ENCODE results near the gene PLEKHG4B. TPM values are rescaled to one million over a fixed set of nuclear protein-coding genes. Genes with fewer than 3 reads are reported as not detected.

PLEKHG4B gene
- total RNA-seq, 4 donors from 2014 or later = 5.5 to 10.9 (median 7.1) TPM

DNA sequence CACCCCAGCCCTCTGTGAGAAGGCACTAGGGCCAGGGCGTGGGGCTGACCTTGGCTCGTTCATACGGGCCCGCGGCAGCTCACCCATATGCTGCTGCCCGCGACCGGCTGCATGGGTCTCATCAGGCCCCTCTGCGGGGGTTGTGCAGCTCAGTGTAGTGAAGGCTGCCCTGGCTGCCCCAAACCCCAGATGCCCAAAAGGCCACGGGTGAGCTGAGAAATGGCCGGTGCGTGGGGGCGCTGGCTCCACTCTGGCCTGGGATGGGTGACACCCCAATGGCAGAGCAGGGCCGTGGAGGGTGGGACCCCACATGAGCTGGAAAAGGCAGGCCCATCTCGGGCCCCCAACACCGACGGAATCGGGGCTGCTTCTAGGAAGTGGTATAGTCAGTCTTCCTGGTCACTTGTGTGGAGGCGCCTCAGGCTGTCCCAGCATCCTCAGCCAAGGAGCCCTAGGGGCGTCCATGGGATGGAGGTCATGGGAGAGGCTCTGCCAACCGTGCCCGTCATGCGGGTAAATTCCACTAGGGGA is 79.9 kb downstream of the PLEKHG4B start:
- no peak overlapping the region for H3K27ac ChIP-seq
- H3K4me1 ChIP-seq = peaks cover 0 to 25% of the 10 kb centered on the region in 2 donors
- TF ChIP-seq, protein P1, sequence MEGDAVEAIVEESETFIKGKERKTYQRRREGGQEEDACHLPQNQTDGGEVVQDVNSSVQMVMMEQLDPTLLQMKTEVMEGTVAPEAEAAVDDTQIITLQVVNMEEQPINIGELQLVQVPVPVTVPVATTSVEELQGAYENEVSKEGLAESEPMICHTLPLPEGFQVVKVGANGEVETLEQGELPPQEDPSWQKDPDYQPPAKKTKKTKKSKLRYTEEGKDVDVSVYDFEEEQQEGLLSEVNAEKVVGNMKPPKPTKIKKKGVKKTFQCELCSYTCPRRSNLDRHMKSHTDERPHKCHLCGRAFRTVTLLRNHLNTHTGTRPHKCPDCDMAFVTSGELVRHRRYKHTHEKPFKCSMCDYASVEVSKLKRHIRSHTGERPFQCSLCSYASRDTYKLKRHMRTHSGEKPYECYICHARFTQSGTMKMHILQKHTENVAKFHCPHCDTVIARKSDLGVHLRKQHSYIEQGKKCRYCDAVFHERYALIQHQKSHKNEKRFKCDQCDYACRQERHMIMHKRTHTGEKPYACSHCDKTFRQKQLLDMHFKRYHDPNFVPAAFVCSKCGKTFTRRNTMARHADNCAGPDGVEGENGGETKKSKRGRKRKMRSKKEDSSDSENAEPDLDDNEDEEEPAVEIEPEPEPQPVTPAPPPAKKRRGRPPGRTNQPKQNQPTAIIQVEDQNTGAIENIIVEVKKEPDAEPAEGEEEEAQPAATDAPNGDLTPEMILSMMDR (IDR thresholded peaks at IDR 0.05) = no peak
- TF ChIP-seq POLR2A (IDR thresholded peaks at IDR 0.05) = no peak
- 80 to 92% methylated on average over 9 to 20 of the region's 23 CpGs for WGBS, 2 donors
- intact Hi-C loops (cut with DNase I) = no loop called here
- H3K9me3 ChIP-seq = no peaks in the 10 kb centered on the region
- DNase-seq = no peak
- H3K27me3 ChIP-seq = no peaks in the 10 kb centered on the region
- H3K36me3 ChIP-seq = no peaks in the 10 kb centered on the region
- H3K4me3 ChIP-seq (replicated peaks in 1 of 3) = no peak overlapping the region

DNA sequence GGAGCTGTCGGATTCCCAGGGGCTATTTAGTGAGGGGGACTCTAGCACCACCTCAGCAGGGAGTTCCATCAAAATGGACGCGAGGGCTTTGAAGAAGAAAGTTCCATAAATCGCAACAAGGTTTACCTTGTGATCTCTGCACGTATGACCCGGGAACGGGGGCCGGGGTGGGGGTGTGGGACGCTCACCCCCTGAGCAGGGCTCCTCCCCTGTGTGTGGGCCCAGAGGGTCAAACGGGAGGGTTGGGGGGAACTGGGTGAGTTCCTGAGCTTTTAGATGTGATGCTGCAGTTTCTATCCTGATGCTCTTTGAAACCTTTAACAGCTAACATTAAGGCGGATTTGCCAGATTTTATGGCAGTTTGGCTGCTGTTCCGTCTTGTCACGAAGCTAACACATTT is 80.5 kb downstream of the PLEKHG4B start:
- no peaks in the 10 kb centered on the region for H3K27me3 ChIP-seq
- H3K4me1 ChIP-seq = peaks cover 0 to 25% of the 10 kb centered on the region in 2 donors
- TF ChIP-seq, protein P1 (IDR thresholded peaks at IDR 0.05) = no peak
- no peak for TF ChIP-seq POLR2A (IDR thresholded peaks at IDR 0.05)
- 93 to 94% methylated on average over 13 of the region's 13 CpGs for WGBS, 2 donors
- no peaks in the 10 kb centered on the region for H3K36me3 ChIP-seq
- intact Hi-C loops (cut with DNase I) = no loop called here
- no peak for DNase-seq
- no peak overlapping the region for H3K27ac ChIP-seq
- no peak overlapping the region for H3K4me3 ChIP-seq (replicated peaks in 1 of 3)
- no peaks in the 10 kb centered on the region for H3K9me3 ChIP-seq

DNA sequence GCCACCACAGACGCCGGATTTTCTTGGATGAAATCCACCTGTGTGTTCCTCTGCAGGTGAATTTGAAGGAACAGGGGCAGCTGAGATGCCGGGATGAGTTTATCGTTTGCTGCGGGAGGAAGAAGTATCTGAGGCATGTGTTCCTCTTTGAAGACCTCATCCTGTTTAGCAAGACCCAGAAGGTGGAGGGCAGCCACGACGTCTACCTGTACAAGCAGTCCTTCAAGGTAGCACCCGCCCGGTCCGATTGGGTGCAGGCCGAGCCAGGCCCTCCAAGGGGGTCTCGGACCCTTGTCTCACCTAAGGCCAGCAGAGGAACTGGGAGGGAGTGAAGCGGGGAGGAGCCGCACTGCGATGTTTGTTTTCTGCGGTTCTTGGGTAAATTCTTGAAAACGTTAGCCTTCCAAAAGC is 80.9 kb downstream of the PLEKHG4B start:
- Histone ChIP-seq H3K36me3 (no peaks in the 10 kb centered on the region), H3K27ac (no peak overlapping the region), H3K9me3 (no peaks in the 10 kb centered on the region), H3K27me3 (no peaks in the 10 kb centered on the region), H3K4me1 (peaks cover 0 to 25% of the 10 kb centered on the region in 2 donors), H3K4me3 (replicated peaks in 1 of 3) (no peak overlapping the region)
- no peak for DNase-seq
- TF ChIP-seq, protein P1 (IDR thresholded peaks at IDR 0.05) = no peak
- TF ChIP-seq POLR2A (IDR thresholded peaks at IDR 0.05) = no peak
- 80 to 86% methylated on average over 17 of the region's 17 CpGs for WGBS, 2 donors
- intact Hi-C loops (cut with DNase I) = no loop called here

DNA sequence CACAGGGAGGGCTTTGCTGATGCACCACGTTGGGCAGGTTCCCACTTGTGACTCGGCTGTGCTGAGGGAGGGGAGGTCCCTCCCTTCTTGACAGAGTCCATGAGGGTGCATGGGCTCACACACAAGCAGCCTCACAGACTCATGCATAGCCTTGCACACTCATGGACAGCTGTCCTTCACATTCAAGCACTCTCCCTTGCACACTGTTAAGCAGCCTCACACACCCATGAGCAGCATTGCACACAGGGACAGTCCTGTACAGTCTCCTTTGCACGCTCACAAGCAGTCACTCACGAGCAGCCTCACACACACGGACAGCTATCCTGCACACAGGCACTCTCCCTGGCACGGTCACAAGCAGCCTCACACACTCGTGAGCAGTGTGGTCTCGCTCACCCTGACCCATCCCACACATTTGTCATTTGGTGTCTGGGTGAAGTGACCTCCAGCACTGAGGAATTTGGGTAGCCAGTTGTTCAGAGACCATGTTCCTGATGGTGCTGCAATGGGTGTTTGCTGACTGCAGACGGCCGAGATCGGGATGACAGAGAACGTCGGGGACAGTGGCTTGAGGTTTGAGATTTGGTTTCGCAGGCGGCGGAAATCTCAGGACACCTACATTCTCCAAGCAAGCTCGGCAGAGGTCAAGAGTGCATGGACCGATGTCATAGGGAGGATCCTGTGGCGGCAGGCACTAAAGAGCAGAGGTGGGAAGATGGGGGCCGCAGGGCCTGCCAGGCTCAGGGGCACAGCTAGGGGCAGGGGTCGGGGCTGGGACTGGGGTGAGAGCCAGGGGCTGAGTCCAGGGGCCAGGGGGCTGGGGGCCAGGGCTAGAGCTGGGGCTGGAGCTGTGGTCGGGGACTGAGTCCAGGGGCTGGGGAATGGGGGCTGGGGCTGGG is 81.7 kb downstream of the PLEKHG4B start:
- intact Hi-C loops (cut with DNase I) = no loop called here
- 81 to 86% methylated on average over 18 to 20 of the region's 22 CpGs for WGBS, 2 donors
- Histone ChIP-seq H3K4me3 (replicated peaks in 1 of 3) (no peak overlapping the region), H3K36me3 (no peaks in the 10 kb centered on the region), H3K27ac (no peak overlapping the region), H3K27me3 (no peaks in the 10 kb centered on the region), H3K4me1 (peaks cover 0 to 18% of the 10 kb centered on the region in 2 donors), H3K9me3 (no peaks in the 10 kb centered on the region)
- TF ChIP-seq POLR2A (IDR thresholded peaks at IDR 0.05) = no peak
- TF ChIP-seq, protein P1 (IDR thresholded peaks at IDR 0.05) = no peak
- no peak for DNase-seq

DNA sequence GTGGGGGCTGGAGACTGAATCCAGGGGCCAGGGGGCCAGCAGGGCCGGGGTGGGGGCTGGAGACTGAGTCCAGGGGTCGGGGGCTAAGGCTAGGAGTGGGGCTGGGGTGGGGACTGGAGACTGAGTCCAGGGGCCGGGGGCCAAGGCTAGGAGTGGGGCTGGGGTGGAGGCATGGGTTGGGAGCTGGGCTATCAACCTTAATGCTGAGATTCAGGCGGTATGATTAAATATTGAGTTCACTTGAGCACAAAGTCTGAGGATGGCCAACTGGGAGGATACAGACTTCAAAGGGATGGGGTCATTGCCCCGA is 82.3 kb downstream of the PLEKHG4B start:
- Histone ChIP-seq H3K4me1 (peaks cover 0 to 18% of the 10 kb centered on the region in 2 donors), H3K36me3 (no peaks in the 10 kb centered on the region), H3K4me3 (replicated peaks in 1 of 3) (no peak overlapping the region), H3K27me3 (no peaks in the 10 kb centered on the region), H3K27ac (no peak overlapping the region), H3K9me3 (no peaks in the 10 kb centered on the region)
- no peak for TF ChIP-seq POLR2A (IDR thresholded peaks at IDR 0.05)
- TF ChIP-seq, protein P1 (IDR thresholded peaks at IDR 0.05) = no peak
- 95 to 97% methylated on average over 5 of the region's 5 CpGs for WGBS, 2 donors
- no peak for DNase-seq
- intact Hi-C loops (cut with DNase I) = no loop called here

Data from thyroid gland (tissue), 4 donors.